DND-41 (cell line): Measurements from ENCODE around the gene KIAA1328.

Experiments used
- ATAC-seq: fragments of 200-7000 bp; cut with Tn5 transposase; 3 replicates; pipeline ENCODE4 v1.9.1; 2021; ENCODE audit warnings: low read depth; ENCODE audit not compliant: insufficient read depth
- DNase-seq: peaks from one replicate; pipeline ENCODE4 v3.0.0-alpha.2; 2020
- H2AFZ ChIP-seq: 2 replicates; pipeline ENCODE4 v1.6.0; 2012; ENCODE audit warnings: low read depth, low read length
- H3K27ac ChIP-seq: 2 replicates; pipeline ENCODE4 v1.5.1; 2012; ENCODE audit warnings: low read length, inconsistent platforms
- H3K27me3 ChIP-seq: fragments of 200-600 bp; sonication (generic); 2 replicates; pipeline ENCODE4 v1.6.0; 2012; ENCODE audit warnings: low read length, mild to moderate bottlenecking, inconsistent platforms; ENCODE audit not compliant: insufficient read depth, poor library complexity
- H3K36me3 ChIP-seq: 2 replicates; pipeline ENCODE4 v1.5.1; 2012; ENCODE audit warnings: low read length, inconsistent platforms; ENCODE audit not compliant: insufficient read depth
- H3K4me1 ChIP-seq: 2 replicates; pipeline ENCODE4 v1.5.1; 2012; ENCODE audit warnings: mild to moderate bottlenecking, low read length; ENCODE audit not compliant: insufficient read depth
- H3K4me2 ChIP-seq: 2 replicates; pipeline ENCODE4 v1.6.0; 2012; ENCODE audit warnings: mild to moderate bottlenecking, moderate library complexity, low read length, inconsistent platforms; ENCODE audit not compliant: insufficient read depth
- H3K4me3 ChIP-seq, 2 experiments: fragments of 200-600 bp in 1 of 2; shearing (Covaris generic) in 1 of 2; 2 replicates each; pipeline ENCODE4 v1.5.1; 2012 to 2016; ENCODE audit warnings: inconsistent platforms in 2 of 2, low read length in 2 of 2, mild to moderate bottlenecking in 2 of 2, low read depth in 1 of 2, moderate library complexity in 1 of 2
- H3K79me2 ChIP-seq: 2 replicates; pipeline ENCODE4 v1.6.0; 2012; ENCODE audit warnings: low read length, inconsistent platforms; ENCODE audit not compliant: insufficient read depth
- H3K9ac ChIP-seq: 2 replicates; pipeline ENCODE4 v1.6.0; 2012; ENCODE audit warnings: low read depth, mild to moderate bottlenecking, inconsistent platforms, low read length, moderate library complexity
- H3K9me3 ChIP-seq: 2 replicates; pipeline ENCODE4 v1.5.1; 2012; ENCODE audit warnings: low read length, moderate library complexity, mild to moderate bottlenecking, inconsistent platforms; ENCODE audit not compliant: insufficient read depth, severe bottlenecking
- H4K20me1 ChIP-seq: 2 replicates; pipeline ENCODE4 v1.6.0; 2012; ENCODE audit warnings: low read length; ENCODE audit not compliant: insufficient read depth
- EZH2 ChIP-seq: IDR thresholded peaks from 3 replicates; pipeline ENCODE4 v1.6.1; 2012; ENCODE audit warnings: borderline replicate concordance, low read depth, mild to moderate bottlenecking, moderate library complexity, low read length, inconsistent platforms; ENCODE audit not compliant: severe bottlenecking
- TF ChIP-seq, protein P1 (sequence below): IDR thresholded peaks from 2 replicates; pipeline ENCODE4 v1.5.1; 2012; ENCODE audit warnings: borderline replicate concordance, low read length, moderate library complexity, mild to moderate bottlenecking; ENCODE audit not compliant: poor library complexity, severe bottlenecking; ENCODE audit errors: extremely low read depth

The KIAA1328 gene

DNA sequence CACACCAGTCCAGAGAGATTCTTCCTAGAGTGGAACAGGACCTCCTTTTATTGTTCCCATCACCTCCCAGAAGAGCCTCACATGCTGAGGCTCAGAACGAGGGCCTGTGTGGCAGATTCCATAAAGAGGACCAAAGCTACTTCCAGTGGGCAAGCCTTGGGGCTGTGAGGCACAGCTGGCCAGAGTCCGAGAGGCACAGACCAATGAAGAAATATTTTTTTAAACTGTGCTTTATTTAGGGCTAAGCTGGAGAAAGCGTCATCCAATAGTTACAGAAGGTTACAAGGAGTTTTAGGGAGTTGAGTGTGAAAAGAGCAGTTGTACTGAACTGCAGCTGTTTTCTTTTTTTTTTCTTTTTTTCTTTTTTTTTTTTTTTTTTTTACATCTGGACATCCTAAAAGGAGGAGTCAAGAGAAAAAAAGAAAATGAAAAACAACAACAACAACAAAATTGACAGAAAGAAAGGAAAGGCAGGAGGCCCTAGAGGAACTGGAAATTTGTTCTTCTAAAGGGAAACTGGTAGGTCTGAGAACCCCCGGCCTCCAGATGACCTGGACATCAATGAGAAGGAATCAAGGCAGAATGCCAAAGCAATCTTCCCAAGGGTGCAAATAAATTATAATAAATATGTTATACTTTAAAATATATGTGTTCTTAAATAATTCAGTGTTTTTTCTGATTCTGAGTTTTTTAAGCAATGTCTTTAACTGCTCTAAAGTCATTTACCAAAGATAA is 414.1 kb downstream of the KIAA1328 start:
- TF ChIP-seq EZH2: no peak
- TF ChIP-seq, protein P1, sequence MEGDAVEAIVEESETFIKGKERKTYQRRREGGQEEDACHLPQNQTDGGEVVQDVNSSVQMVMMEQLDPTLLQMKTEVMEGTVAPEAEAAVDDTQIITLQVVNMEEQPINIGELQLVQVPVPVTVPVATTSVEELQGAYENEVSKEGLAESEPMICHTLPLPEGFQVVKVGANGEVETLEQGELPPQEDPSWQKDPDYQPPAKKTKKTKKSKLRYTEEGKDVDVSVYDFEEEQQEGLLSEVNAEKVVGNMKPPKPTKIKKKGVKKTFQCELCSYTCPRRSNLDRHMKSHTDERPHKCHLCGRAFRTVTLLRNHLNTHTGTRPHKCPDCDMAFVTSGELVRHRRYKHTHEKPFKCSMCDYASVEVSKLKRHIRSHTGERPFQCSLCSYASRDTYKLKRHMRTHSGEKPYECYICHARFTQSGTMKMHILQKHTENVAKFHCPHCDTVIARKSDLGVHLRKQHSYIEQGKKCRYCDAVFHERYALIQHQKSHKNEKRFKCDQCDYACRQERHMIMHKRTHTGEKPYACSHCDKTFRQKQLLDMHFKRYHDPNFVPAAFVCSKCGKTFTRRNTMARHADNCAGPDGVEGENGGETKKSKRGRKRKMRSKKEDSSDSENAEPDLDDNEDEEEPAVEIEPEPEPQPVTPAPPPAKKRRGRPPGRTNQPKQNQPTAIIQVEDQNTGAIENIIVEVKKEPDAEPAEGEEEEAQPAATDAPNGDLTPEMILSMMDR: no peak
- Histone ChIP-seq H3K9me3 (no peaks in the 10 kb centered on the region), H3K9ac (no peak overlapping the region), H3K4me1 (no peaks in the 10 kb centered on the region), H4K20me1 (no peaks in the 10 kb centered on the region), H3K27ac (no peak overlapping the region), H2AFZ (no peak overlapping the region), H3K4me2 (no peak overlapping the region), H3K79me2 (no peaks in the 10 kb centered on the region), H3K36me3 (no peaks in the 10 kb centered on the region), H3K27me3 (no peaks in the 10 kb centered on the region), H3K4me3 (no peak overlapping the region)
- DNase-seq: no peak
- ATAC-seq: no peak

DNA sequence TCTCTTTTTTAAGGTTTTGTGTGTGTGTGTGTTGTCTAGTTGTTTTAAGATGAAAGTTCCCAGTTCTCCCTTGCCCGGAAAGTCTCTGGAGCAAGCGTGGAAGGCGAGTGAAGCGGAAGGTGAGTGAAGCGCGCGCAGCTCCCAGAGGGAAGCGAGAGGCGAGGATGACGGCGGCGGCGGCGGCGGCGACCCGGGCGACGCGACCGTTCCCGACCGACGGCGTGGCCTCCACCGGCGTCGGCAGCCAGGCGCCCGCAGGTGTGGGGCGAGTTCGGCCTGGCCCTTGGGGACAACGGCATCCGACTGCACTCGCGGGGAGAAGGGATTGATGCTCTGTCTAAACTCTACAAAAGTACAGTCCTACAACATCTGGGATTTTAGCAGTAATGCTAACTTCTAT is 414.8 kb downstream of the KIAA1328 start:
- Histone ChIP-seq H3K79me2 (no peaks in the 10 kb centered on the region), H2AFZ (no peak overlapping the region), H3K27ac (no peak overlapping the region), H3K4me2 (no peak overlapping the region), H3K9ac (no peak overlapping the region), H4K20me1 (no peaks in the 10 kb centered on the region), H3K27me3 (no peaks in the 10 kb centered on the region), H3K4me1 (no peaks in the 10 kb centered on the region), H3K36me3 (no peaks in the 10 kb centered on the region), H3K9me3 (no peaks in the 10 kb centered on the region), H3K4me3 (no peak overlapping the region)
- TF ChIP-seq, protein P1: no peak
- no peak for TF ChIP-seq EZH2
- ATAC-seq (no peak), DNase-seq (no peak)

DNA sequence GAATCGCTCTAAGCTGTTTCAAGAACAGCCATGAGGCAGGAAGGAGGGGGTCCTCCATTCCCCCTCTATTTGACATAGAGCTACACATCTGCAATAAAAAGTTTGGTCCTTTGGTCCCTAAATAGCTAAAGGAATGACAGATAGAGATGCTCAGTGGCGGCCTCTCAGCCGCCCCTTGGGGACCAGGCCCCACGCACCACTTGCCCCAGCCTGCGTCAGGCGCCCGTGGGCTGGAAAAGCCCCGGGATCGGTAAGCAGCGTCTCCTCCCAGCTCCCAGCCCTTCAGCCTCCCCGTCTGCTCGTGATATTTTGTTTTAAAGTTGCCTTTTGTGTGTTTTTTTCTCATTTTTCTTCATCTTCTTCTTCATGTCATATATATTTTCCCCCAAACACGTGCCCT is 415.7 kb downstream of the KIAA1328 start:
- Histone ChIP-seq H3K27me3 (no peaks in the 10 kb centered on the region), H3K27ac (no peak overlapping the region), H3K4me3 (no peak overlapping the region), H4K20me1 (no peaks in the 10 kb centered on the region), H3K36me3 (no peaks in the 10 kb centered on the region), H3K9me3 (no peaks in the 10 kb centered on the region), H3K9ac (no peak overlapping the region), H2AFZ (no peak overlapping the region), H3K79me2 (no peaks in the 10 kb centered on the region), H3K4me2 (no peak overlapping the region), H3K4me1 (no peaks in the 10 kb centered on the region)
- TF ChIP-seq EZH2: no peak
- TF ChIP-seq, protein P1: no peak
- ATAC-seq (no peak), DNase-seq (no peak)
